IMR-90 (cell line): ENCODE data around the gene DARS1. TPM values are rescaled to one million over a fixed set of nuclear protein-coding genes. Genes with fewer than 3 reads are reported as not detected.
A peak's percentile ranks its signal among the peaks of the same experiment; 100 is the strongest.

Experiments used
- ATAC-seq: fragments of 200-7000 bp; cut with Tn5 transposase; 2 replicates; pipeline ENCODE4 v1.9.1; 2020; ENCODE audit warnings: low read depth, mild to moderate bottlenecking, moderate library complexity
- BruUV-seq: library from RNA; stranded (reverse); fragments of 400-500 nt; replicated peaks from 2 replicates; lab custom pipeline; 2021; lab: Mats Ljungman, UMichigan
- CTCF ChIA-PET: fragments of 300-600 bp; formaldehyde crosslinking; extraction: SDS; loops from one replicate; lab custom pipeline; 2021; ENCODE audit warnings: antibody characterized with exemption; lab: Yijun Ruan, JAX
- POLR2A ChIA-PET: fragments of 300-600 bp; sonication (Branson Sonifier 250); formaldehyde crosslinking; loops from one replicate; lab custom pipeline; 2022; ENCODE audit warnings: antibody characterized with exemption; ENCODE audit not compliant: unreplicated experiment; lab: Charles Lee
- DNase-seq: peaks from one replicate; pipeline ENCODE4 v3.0.0; 2013
- H2AFZ ChIP-seq: replicated peaks from 2 replicates; pipeline ENCODE3; 2013; ENCODE audit warnings: low read length, mild to moderate bottlenecking; ENCODE audit not compliant: poor library complexity
- H2AK5ac ChIP-seq: 2 replicates; pipeline ENCODE4 v1.6.1; 2013; ENCODE audit warnings: low read depth, low read length, inconsistent platforms
- H2AK9ac ChIP-seq: replicated peaks from 2 replicates; pipeline ENCODE3; 2013; ENCODE audit warnings: mild to moderate bottlenecking, low read depth, low read length, moderate library complexity; ENCODE audit not compliant: poor library complexity
- H2BK120ac ChIP-seq: 2 replicates; pipeline ENCODE4 v1.6.1; 2013; ENCODE audit warnings: low read depth, low read length, inconsistent platforms
- H2BK15ac ChIP-seq: 3 replicates; pipeline ENCODE4 v1.6.1; 2013; ENCODE audit warnings: low read depth, low read length, inconsistent platforms
- H2BK20ac ChIP-seq: 2 replicates; pipeline ENCODE4 v1.6.1; 2013; ENCODE audit warnings: low read depth, mild to moderate bottlenecking, inconsistent platforms, low read length, moderate library complexity
- H2BK5ac ChIP-seq: 2 replicates; pipeline ENCODE4 v1.6.1; 2013; ENCODE audit warnings: mild to moderate bottlenecking, low read depth, low read length, inconsistent platforms; ENCODE audit not compliant: poor library complexity, severe bottlenecking
- H3K14ac ChIP-seq: replicated peaks from 2 replicates; pipeline ENCODE4 v1.6.1; 2013; ENCODE audit warnings: low read depth, low read length, inconsistent platforms
- H3K18ac ChIP-seq: 2 replicates; pipeline ENCODE4 v1.6.1; 2013; ENCODE audit warnings: low read depth, low read length, control low read depth
- H3K23ac ChIP-seq: 2 replicates; pipeline ENCODE4 v1.6.1; 2013; ENCODE audit warnings: low read depth, low read length, inconsistent platforms
- H3K27ac ChIP-seq: 2 replicates; pipeline ENCODE4 v1.5.1; 2013; ENCODE audit warnings: mild to moderate bottlenecking, control low read depth, low read length; ENCODE audit not compliant: insufficient read depth
- H3K27me3 ChIP-seq: 2 replicates; pipeline ENCODE4 v1.6.1; 2013; ENCODE audit warnings: low read length; ENCODE audit not compliant: control insufficient read depth, insufficient read depth
- H3K36me3 ChIP-seq: 2 replicates; pipeline ENCODE4 v1.6.1; 2013; ENCODE audit warnings: low read length, mixed read lengths; ENCODE audit not compliant: control insufficient read depth, insufficient read depth
- H3K4ac ChIP-seq: 2 replicates; pipeline ENCODE4 v1.6.1; 2013; ENCODE audit warnings: low read depth, low read length, inconsistent platforms
- H3K4me1 ChIP-seq: 2 replicates; pipeline ENCODE4 v1.6.1; 2013; ENCODE audit warnings: low read length, mixed read lengths; ENCODE audit not compliant: control insufficient read depth, insufficient read depth
- H3K4me2 ChIP-seq: 2 replicates; pipeline ENCODE4 v1.6.1; 2013; ENCODE audit warnings: low read depth, mild to moderate bottlenecking, control low read depth, low read length, moderate library complexity
- H3K4me3 ChIP-seq: 2 replicates; pipeline ENCODE4 v1.5.1; 2013; ENCODE audit warnings: low read depth, mild to moderate bottlenecking, control low read depth, low read length, moderate library complexity; ENCODE audit not compliant: insufficient read depth
- H3K56ac ChIP-seq: 2 replicates; pipeline ENCODE4 v1.6.1; 2013; ENCODE audit warnings: low read length, inconsistent platforms; ENCODE audit not compliant: insufficient read depth; ENCODE audit errors: extremely low read depth
- H3K79me1 ChIP-seq, 2 experiments: 2 replicates each; pipeline ENCODE4 v1.6.1; 2013; ENCODE audit warnings: low read length in 2 of 2, inconsistent platforms in 1 of 2, low read depth in 1 of 2
- H3K9ac ChIP-seq: 2 replicates; pipeline ENCODE4 v1.6.1; 2013; ENCODE audit warnings: low read depth, low read length, control low read depth
- H3K9me1 ChIP-seq: 2 replicates; pipeline ENCODE4 v1.6.1; 2013; ENCODE audit warnings: low read length, inconsistent platforms; ENCODE audit not compliant: insufficient read depth
- H3K9me3 ChIP-seq: 2 replicates; pipeline ENCODE4 v1.6.1; 2013; ENCODE audit warnings: low read length; ENCODE audit not compliant: control insufficient read depth, insufficient read depth
- H4K20me1 ChIP-seq: 2 replicates; pipeline ENCODE4 v1.6.1; 2013; ENCODE audit warnings: low read length, inconsistent platforms; ENCODE audit not compliant: insufficient read depth
- H4K5ac ChIP-seq: 2 replicates; pipeline ENCODE4 v1.6.1; 2013; ENCODE audit warnings: mild to moderate bottlenecking, low read depth, low read length, control low read depth
- H4K8ac ChIP-seq, 2 experiments: 2 replicates each; pipeline ENCODE4 v1.6.1; 2013; ENCODE audit warnings: low read depth in 2 of 2, low read length in 2 of 2, control low read depth in 1 of 2, inconsistent platforms in 1 of 2
- H4K91ac ChIP-seq: 2 replicates; pipeline ENCODE4 v1.6.1; 2013; ENCODE audit warnings: low read depth, low read length, inconsistent platforms; ENCODE audit not compliant: insufficient read depth
- BHLHE40 ChIP-seq: fragments of 150-350 bp; IDR thresholded peaks from 2 replicates; pipeline ENCODE4 v1.6.1; 2016; ENCODE audit warnings: mild to moderate bottlenecking, low read depth, low read length
- CEBPB ChIP-seq: IDR thresholded peaks from 2 replicates; pipeline ENCODE4 v1.6.1; 2012; ENCODE audit warnings: low read depth, low read length, improper control_type of control experiment
- CHD1 ChIP-seq: IDR thresholded peaks from 2 replicates; pipeline ENCODE4 v1.6.1; 2012; ENCODE audit warnings: low read depth, low read length, improper control_type of control experiment
- CTCF ChIP-seq: conservative IDR thresholded peaks from 2 replicates; pipeline ENCODE4 v1.5.1; 2012; ENCODE audit warnings: mild to moderate bottlenecking, low read depth, low read length, improper control_type of control experiment
- ELK1 ChIP-seq: fragments of 150-350 bp; IDR thresholded peaks from 2 replicates; pipeline ENCODE4 v1.6.1; 2016; ENCODE audit warnings: low read depth, mild to moderate bottlenecking, low read length, moderate library complexity, borderline replicate concordance
- FOS ChIP-seq: fragments of 150-350 bp; IDR thresholded peaks from 2 replicates; pipeline ENCODE4 v1.6.1; 2016; ENCODE audit warnings: low read depth, low read length
- MAFK ChIP-seq: IDR thresholded peaks from 2 replicates; pipeline ENCODE4 v1.6.1; 2012; ENCODE audit warnings: low read depth, low read length, improper control_type of control experiment
- MAZ ChIP-seq: IDR thresholded peaks from 2 replicates; pipeline ENCODE4 v1.6.1; 2012; ENCODE audit warnings: low read depth, mild to moderate bottlenecking, low read length, improper control_type of control experiment, moderate library complexity, borderline replicate concordance
- MXI1 ChIP-seq: IDR thresholded peaks from 2 replicates; pipeline ENCODE4 v1.6.1; 2012; ENCODE audit warnings: low read depth, mild to moderate bottlenecking, low read length, moderate library complexity, borderline replicate concordance
- NFE2L2 ChIP-seq: fragments of 150-350 bp; IDR thresholded peaks from 2 replicates; pipeline ENCODE4 v1.6.1; 2016; ENCODE audit warnings: low read depth, mild to moderate bottlenecking, low read length
- POLR2A ChIP-seq: IDR thresholded peaks from 2 replicates; pipeline ENCODE4 v1.6.1; 2012; ENCODE audit warnings: mild to moderate bottlenecking, low read depth, low read length
- RAD21 ChIP-seq: IDR thresholded peaks from 2 replicates; pipeline ENCODE4 v1.6.1; 2012; ENCODE audit warnings: low read length, improper control_type of control experiment
- RCOR1 ChIP-seq: IDR thresholded peaks from 2 replicates; pipeline ENCODE4 v1.6.1; 2012; ENCODE audit warnings: mild to moderate bottlenecking, low read length, improper control_type of control experiment; ENCODE audit not compliant: insufficient replicate concordance
- RFX5 ChIP-seq: IDR thresholded peaks from 2 replicates; pipeline ENCODE4 v1.8.0; 2012; ENCODE audit warnings: low read depth, mild to moderate bottlenecking, low read length, moderate library complexity
- USF2 ChIP-seq: fragments of 150-350 bp; IDR thresholded peaks from 2 replicates; pipeline ENCODE4 v1.6.1; 2017; ENCODE audit warnings: mild to moderate bottlenecking, antibody characterized with exemption, low read length, low read depth
- WGBS, 2 experiments: methylation state at CpG; one replicate each; pipeline versions ENCODE4 v1.1.5 to v1.1.7; 2013; ENCODE audit warnings: missing lambda C conversion rate in 2 of 2; ENCODE audit not compliant: insufficient read length in 1 of 2; ENCODE audit errors: extremely low coverage in 2 of 2; 5-methylcytosine and 5-hydroxymethylcytosine counted together
- dilution Hi-C: fragments of 300-500 bp; cut with HindIII; formaldehyde crosslinking; loops from one replicate; pipeline ENCODE4 v1.14.3; 2018; ENCODE audit warnings: low sequenced_read_pairs; ENCODE audit not compliant: unreplicated experiment
- in situ Hi-C: fragments of 300-500 bp; cut with MboI; formaldehyde crosslinking; loops from 3 replicates; pipeline ENCODE4 v1.14.3; 2019; ENCODE audit warnings: low sequenced_read_pairs, inconsistent platforms, mixed read lengths
- intact Hi-C: fragments of 100-400 bp; cut with micrococcal nuclease; formaldehyde crosslinking; loops from 2 replicates; pipeline ENCODE4 v1.10.0; 2022
- polyA plus RNA-seq, 3 experiments: library from polyadenylated mRNA; depleted of rRNA; stranded (reverse); fragments of >200 nt; gene quantifications; 2 replicates each; pipeline ENCODE4 v1.2.3, GENCODE V29; 2012; ENCODE audit warnings: low replicate concordance in 1 of 3
- total RNA-seq: library from RNA; depleted of rRNA; stranded (reverse); fragments of >200 nt; gene quantifications from 2 replicates; pipeline ENCODE4 v1.2.3, GENCODE V29; 2012

DARS1 gene
- total and polyA plus RNA-seq, 2 of the 4 experiments (the other 2 are of a cell fraction), result 56.5 to 66.5 TPM

GRCh38 chr2:136010126-136010525 lies 24.7 kb upstream of the DARS1 start:
- 0% methylated on average over 1 of the region's 2 CpGs; no CpG with 5 or more reads in 1 of the 2 experiments for WGBS, 2 experiments
- Histone ChIP-seq H3K9ac (no peak overlapping the region), H2BK120ac (no peak overlapping the region), H2BK5ac (no peak overlapping the region), H3K4me2 (peak overlapping the region; percentile 57; the same call in 1 of the 2 replicates), H3K27me3 (peaks cover 4% of the 10 kb centered on the region; the same call in 1 of the 2 replicates), H2AK5ac (no peak overlapping the region), H3K18ac (no peak overlapping the region), H2BK20ac (no peak overlapping the region), H3K9me3 (no peaks in the 10 kb centered on the region), H4K5ac (no peak overlapping the region), H3K4me1 (peaks cover 3% of the 10 kb centered on the region), H3K23ac (no peak overlapping the region), H3K27ac (no peak overlapping the region), H2BK15ac (no peak overlapping the region), H4K91ac (no peak overlapping the region), H3K14ac (no peak overlapping the region), H3K56ac (no peak overlapping the region), H2AFZ (no peak overlapping the region), H3K36me3 (no peaks in the 10 kb centered on the region), H2AK9ac (no peak overlapping the region), H3K79me1 (no peaks in the 10 kb centered on the region), H3K4me3 (no peak overlapping the region), H3K4ac (no peak overlapping the region), H4K8ac (no peak overlapping the region), H3K9me1 (0 out of 2 replicates have a peak, but pooled peaks cover 3% of the 10 kb centered on the region), H4K20me1 (no peaks in the 10 kb centered on the region)
- BruUV-seq, result no TSS peak
- TF ChIP-seq MAZ (no peak), USF2 (no peak), BHLHE40 (no peak), CTCF (no peak), MAFK (no peak), NFE2L2 (no peak), POLR2A (no peak), CHD1 (no peak), ELK1 (no peak), RFX5 (no peak), CEBPB (no peak), RAD21 (no peak), MXI1 (no peak), FOS (no peak), RCOR1 (no peak)
- dilution Hi-C loops, result no loop called here
- CTCF ChIA-PET, result interaction anchor here (0.7 to 1.0 kb wide), 3 partner anchors 12 to 287 kb away, joined by 3 to 5 read pairs (median 5); no protein-coding TSS in a partner anchor
- intact Hi-C loops, result no loop called here
- ATAC-seq (peak; percentile 79), DNase-seq (peak; percentile 72)
- in situ Hi-C loops, result no loop called here
- POLR2A ChIA-PET, result no interaction called here
